Neural crest cell (in vitro differentiated cells): Measurements from ENCODE around the gene PKD1. TPM values are rescaled to one million over a fixed set of nuclear protein-coding genes. Genes with fewer than 3 reads are reported as not detected.

Source experiments
- DNase-seq: peaks from one replicate; pipeline ENCODE4 v3.0.0; 2021; ENCODE audit warnings: low read depth, mixed read lengths, low spot score
- H3K27ac Mint-ChIP-seq: one replicate; pipeline ENCODE4 v1.8.0; 2021; ENCODE audit warnings: mild to moderate bottlenecking, mixed read lengths; ENCODE audit not compliant: unreplicated experiment
- H3K27me3 Mint-ChIP-seq: 2 replicates; pipeline ENCODE4 v1.8.0; 2021; ENCODE audit warnings: low read depth, mild to moderate bottlenecking, mixed read lengths
- H3K36me3 Mint-ChIP-seq: 2 replicates; pipeline ENCODE4 v1.8.0; 2021; ENCODE audit warnings: low read depth, mild to moderate bottlenecking, mixed read lengths
- H3K4me1 Mint-ChIP-seq: 2 replicates; pipeline ENCODE4 v1.8.0; 2021; ENCODE audit warnings: mixed read lengths
- H3K4me3 Mint-ChIP-seq: one replicate; pipeline ENCODE4 v1.8.0; 2021; ENCODE audit warnings: mild to moderate bottlenecking, mixed read lengths
- H3K9me3 Mint-ChIP-seq: 2 replicates; pipeline ENCODE4 v1.8.0; 2021; ENCODE audit warnings: mixed read lengths
- total RNA-seq: library from RNA; stranded (reverse); gene quantifications from 2 replicates; pipeline ENCODE4 v1.2.1, GENCODE V29; 2021
- TF ChIP-seq, protein P1 (sequence below): fragments of 200-600 bp; sonication (generic); conservative IDR thresholded peaks from 2 replicates; pipeline ENCODE4 v1.5.0; 2021; ENCODE audit warnings: antibody characterized with exemption, mild to moderate bottlenecking

PKD1 gene
- total RNA-seq, 1 donor from 2014 or later = 115 TPM

GRCh38 chr16:2148714-2149629, 13.3 kb upstream of the PKD1 start:
- Mint-ChIP-seq H3K27me3 (peaks cover 7% of the 10 kb centered on the region), H3K4me3 (peak overlapping the region; percentile 87), H3K9me3 (no peaks in the 10 kb centered on the region), H3K4me1 (peaks cover 31% of the 10 kb centered on the region), H3K36me3 (peaks cover 8% of the 10 kb centered on the region), H3K27ac (no peak overlapping the region)
- no peak for DNase-seq
- TF ChIP-seq, protein P1, sequence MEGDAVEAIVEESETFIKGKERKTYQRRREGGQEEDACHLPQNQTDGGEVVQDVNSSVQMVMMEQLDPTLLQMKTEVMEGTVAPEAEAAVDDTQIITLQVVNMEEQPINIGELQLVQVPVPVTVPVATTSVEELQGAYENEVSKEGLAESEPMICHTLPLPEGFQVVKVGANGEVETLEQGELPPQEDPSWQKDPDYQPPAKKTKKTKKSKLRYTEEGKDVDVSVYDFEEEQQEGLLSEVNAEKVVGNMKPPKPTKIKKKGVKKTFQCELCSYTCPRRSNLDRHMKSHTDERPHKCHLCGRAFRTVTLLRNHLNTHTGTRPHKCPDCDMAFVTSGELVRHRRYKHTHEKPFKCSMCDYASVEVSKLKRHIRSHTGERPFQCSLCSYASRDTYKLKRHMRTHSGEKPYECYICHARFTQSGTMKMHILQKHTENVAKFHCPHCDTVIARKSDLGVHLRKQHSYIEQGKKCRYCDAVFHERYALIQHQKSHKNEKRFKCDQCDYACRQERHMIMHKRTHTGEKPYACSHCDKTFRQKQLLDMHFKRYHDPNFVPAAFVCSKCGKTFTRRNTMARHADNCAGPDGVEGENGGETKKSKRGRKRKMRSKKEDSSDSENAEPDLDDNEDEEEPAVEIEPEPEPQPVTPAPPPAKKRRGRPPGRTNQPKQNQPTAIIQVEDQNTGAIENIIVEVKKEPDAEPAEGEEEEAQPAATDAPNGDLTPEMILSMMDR = peak; percentile 31

DNA sequence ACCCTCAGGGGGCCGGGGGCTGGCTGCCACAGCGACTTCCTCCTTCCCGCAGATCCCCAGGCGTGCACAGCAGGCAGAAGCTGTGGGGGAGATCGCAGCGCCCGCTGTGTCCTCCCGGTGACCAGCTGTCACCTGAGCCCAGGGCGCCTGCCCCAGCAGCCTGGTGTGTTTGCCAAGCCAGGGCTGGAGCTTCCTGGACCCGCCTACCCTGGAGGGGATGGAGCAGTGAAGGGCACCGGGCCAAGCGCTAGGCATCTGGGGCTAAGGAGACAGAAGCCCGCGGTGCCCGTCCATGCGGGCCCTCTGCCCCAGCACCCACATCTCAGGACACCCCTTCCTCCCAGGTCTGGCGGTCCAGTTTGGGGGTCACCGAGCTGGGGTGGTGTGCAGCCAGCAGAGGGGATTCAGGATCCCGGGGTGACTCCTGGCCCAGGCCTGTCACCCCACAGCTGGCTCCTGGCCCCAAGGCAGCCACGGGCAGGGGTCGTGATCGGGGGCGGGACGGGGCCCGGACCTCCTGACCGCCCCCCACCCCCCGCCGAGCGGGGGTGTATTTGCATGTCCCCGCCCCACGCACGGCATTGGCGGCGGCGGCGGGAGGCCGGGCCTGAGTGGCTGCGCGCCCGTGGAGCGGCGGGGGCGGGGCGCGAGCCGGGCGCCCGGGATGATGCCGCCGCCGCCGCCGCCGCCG, 12.4 kb upstream of the PKD1 start, which contains the start of gene RAB26:
TSS of gene RAB26 (plus strand) at position 645 of the 691 bp plus-strand sequence. CDS start 159 bp downstream, outside the sequence.
- H3K9me3 Mint-ChIP-seq = no peaks in the 10 kb centered on the region
- H3K4me3 Mint-ChIP-seq = peak within 1 kb of the TSS; percentile 87
- DNase-seq = peak; percentile 40
- peaks cover 7% of the 10 kb centered on the region for H3K27me3 Mint-ChIP-seq
- H3K4me1 Mint-ChIP-seq = peaks cover 23% of the 10 kb centered on the region
- TF ChIP-seq, protein P1 = no peak
- H3K36me3 Mint-ChIP-seq = peaks cover 5% of the 10 kb centered on the region
- no peak within 1 kb of the TSS for H3K27ac Mint-ChIP-seq

DNA sequence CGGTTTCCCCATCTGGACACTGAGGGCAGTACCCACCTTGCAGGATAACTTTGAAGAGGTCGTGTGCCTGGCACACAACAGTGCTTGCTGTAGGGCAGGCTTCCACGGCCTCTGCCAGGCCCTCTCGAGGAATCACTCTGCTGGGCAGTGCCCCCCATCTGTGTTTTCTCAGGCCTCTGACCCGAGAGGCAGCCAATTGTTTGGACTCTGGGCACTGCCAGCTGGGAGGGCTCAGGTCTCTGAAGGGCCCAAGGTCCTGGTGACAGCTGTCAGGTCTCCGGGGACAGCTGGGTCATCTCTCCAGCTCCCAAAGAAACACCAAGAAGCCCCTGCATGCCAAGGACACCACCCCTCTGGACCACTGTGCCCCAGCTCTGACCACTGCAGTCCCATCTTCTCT, 11.7 kb upstream of the PKD1 start:
- H3K36me3 Mint-ChIP-seq = peaks cover 5% of the 10 kb centered on the region

DNA sequence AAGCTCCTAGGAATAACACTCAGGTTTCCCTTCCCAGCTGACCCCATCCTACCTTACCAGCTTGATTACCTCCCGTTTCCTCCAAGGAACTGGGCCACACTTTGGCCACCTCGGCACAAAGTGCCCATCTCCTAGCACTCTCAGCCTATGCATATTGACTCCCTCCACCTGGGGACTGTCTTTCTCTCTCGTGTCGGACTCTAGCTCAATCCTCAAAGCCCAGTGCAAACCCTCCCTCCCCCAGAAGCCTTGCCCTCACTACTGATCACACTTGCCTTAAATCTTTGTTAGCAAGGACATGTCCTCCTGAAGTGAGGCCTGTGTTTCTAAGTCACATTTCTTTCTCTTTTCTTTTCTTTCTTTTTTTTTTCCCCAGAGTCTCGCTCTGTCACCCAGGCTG, 10.1 kb upstream of the PKD1 start:
- DNase-seq = no peak
- TF ChIP-seq, protein P1 = no peak
- Mint-ChIP-seq H3K27ac (no peak overlapping the region), H3K9me3 (no peaks in the 10 kb centered on the region), H3K36me3 (no peaks in the 10 kb centered on the region), H3K27me3 (peaks cover 7% of the 10 kb centered on the region), H3K4me1 (peaks cover 11% of the 10 kb centered on the region), H3K4me3 (peak overlapping the region; percentile 13)

More for the DNA sequence above, 11.7 kb upstream of the PKD1 start:
- TF ChIP-seq, protein P1 = no peak
- no peak overlapping the region for H3K27ac Mint-ChIP-seq
- no peak for DNase-seq
- peaks cover 7% of the 10 kb centered on the region for H3K27me3 Mint-ChIP-seq
- peak overlapping the region; percentile 62 for H3K4me3 Mint-ChIP-seq
- H3K4me1 Mint-ChIP-seq = peaks cover 21% of the 10 kb centered on the region
- no peaks in the 10 kb centered on the region for H3K9me3 Mint-ChIP-seq

DNA sequence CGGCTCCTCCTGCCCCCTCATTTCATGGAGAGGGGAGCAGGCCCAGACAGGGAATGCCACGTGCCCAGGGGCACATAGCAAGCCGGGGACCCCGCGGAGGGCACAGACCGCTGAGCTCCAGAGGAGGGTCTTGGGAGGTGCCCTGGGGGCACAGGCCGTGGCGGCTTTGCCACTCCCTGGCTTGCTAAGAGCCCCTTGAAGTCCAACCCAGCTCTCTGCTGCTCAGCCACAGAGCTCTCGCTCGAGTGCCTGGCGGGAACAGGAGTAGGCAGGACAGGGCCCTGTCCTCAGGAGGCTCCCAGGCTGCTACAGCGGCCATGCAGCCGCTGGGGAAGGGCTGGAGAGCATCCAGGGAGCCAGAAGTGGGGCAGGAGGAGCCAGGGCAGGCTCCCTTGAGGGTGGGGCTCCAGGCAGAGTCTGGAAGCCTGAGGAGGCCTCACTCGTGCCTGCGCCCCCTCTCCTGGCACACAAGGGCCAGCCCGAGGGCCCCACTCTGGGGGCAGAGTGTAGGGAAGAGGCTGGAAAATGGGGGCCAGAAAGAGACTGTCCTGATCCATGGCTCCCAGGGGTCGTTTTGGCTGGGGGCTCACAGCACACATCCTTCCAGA, 8.3 kb upstream of the PKD1 start:
- TF ChIP-seq, protein P1 = no peak
- H3K27ac Mint-ChIP-seq = no peak overlapping the region
- H3K4me3 Mint-ChIP-seq = no peak overlapping the region
- H3K9me3 Mint-ChIP-seq = no peaks in the 10 kb centered on the region
- H3K36me3 Mint-ChIP-seq = no peaks in the 10 kb centered on the region
- no peak for DNase-seq
- peaks cover 4% of the 10 kb centered on the region for H3K4me1 Mint-ChIP-seq
- peaks cover 3% of the 10 kb centered on the region for H3K27me3 Mint-ChIP-seq
